Aorta (tissue), 5 donors: Measurements from ENCODE around the gene MAPK8IP1. TPM values are rescaled to one million over a fixed set of nuclear protein-coding genes. Genes with fewer than 3 reads are reported as not detected.

Experiments
- ATAC-seq: fragments of 200-7000 bp; cut with Tn5 transposase; one replicate; pipeline ENCODE4 v1.9.1; 2022; ENCODE audit warnings: moderate library complexity; ENCODE audit not compliant: low FRiP score
- DNase-seq, 2 donors: peaks; one replicate each; pipeline ENCODE4 v3.0.0-alpha.2; 2020
- H3K27ac ChIP-seq, 2 donors: one replicate each; pipeline ENCODE4 v1.5.1; 2013; ENCODE audit warnings: low read length in 2 of 2, mild to moderate bottlenecking in 2 of 2, moderate library complexity in 2 of 2, control low read depth in 1 of 2, inconsistent platforms in 1 of 2, low read depth in 1 of 2
- H3K27me3 ChIP-seq, 2 donors: one replicate each; pipeline ENCODE4 v1.6.1; 2013; ENCODE audit warnings: control low read depth in 1 of 2, low read length in 1 of 2, mild to moderate bottlenecking in 1 of 2, moderate library complexity in 1 of 2; ENCODE audit not compliant: insufficient read depth in 2 of 2, control insufficient read depth in 1 of 2
- H3K36me3 ChIP-seq, 2 donors: one replicate each; pipeline ENCODE4 v1.6.1; 2013; ENCODE audit warnings: control low read depth in 1 of 2, low read length in 1 of 2, mild to moderate bottlenecking in 1 of 2; ENCODE audit not compliant: insufficient read depth in 2 of 2, control insufficient read depth in 1 of 2
- H3K4me1 ChIP-seq, 2 donors: one replicate each; pipeline ENCODE4 v1.6.1; 2013; ENCODE audit warnings: low read length in 2 of 2, control low read depth in 1 of 2, mild to moderate bottlenecking in 1 of 2, moderate library complexity in 1 of 2; ENCODE audit not compliant: insufficient read depth in 2 of 2, control insufficient read depth in 1 of 2
- H3K4me3 ChIP-seq, 2 donors: one replicate each; pipeline ENCODE4 v1.5.1; 2013; ENCODE audit warnings: low read length in 2 of 2, control low read depth in 1 of 2, mild to moderate bottlenecking in 1 of 2
- H3K9me3 ChIP-seq: one replicate; pipeline ENCODE4 v1.6.1; 2013; ENCODE audit warnings: mild to moderate bottlenecking, low read length; ENCODE audit not compliant: control insufficient read depth
- WGBS, 2 donors: extraction: QIAGEN DNeasy Blood & Tissue Kit; methylation state at CpG; one replicate each; pipeline ENCODE4 v1.1.7; 2013; 5-methylcytosine and 5-hydroxymethylcytosine counted together
- intact Hi-C, 2 donors: fragments of 100-400 bp; cut with DNase I; formaldehyde crosslinking; loops; one replicate each; pipeline versions ENCODE4 v1.14.2 to v1.15.0; 2022
- polyA plus RNA-seq, 2 donors: library from polyadenylated mRNA; stranded (reverse); fragments of 200-250 nt; gene quantifications; one replicate each; pipeline ENCODE4 v1.2.3, GENCODE V29; 2013
- total RNA-seq, 2 donors: library from RNA; stranded (reverse); fragmentation: NEBNext Ultra II Directional; extraction: Animal tissue kit (Norgen Biotek cat#: 25700); gene quantifications; one replicate each; pipeline ENCODE4 v1.2.1, GENCODE V29; 2021
- donor health status: healthy with polysubstance abuse.
- donor health status: Bipolar disorder and iron deficiency.
- donor health status: DM: no; HTN: no; CAD: no.
- donor health status: DM: no; HTN: no; CAD: no.
- donor health status: DM: yes; HTN: yes; CAD: no.

The MAPK8IP1 gene
- total and polyA plus RNA-seq, 4 donors, result 1.6 to 7.8 (median 6.0) TPM

DNA sequence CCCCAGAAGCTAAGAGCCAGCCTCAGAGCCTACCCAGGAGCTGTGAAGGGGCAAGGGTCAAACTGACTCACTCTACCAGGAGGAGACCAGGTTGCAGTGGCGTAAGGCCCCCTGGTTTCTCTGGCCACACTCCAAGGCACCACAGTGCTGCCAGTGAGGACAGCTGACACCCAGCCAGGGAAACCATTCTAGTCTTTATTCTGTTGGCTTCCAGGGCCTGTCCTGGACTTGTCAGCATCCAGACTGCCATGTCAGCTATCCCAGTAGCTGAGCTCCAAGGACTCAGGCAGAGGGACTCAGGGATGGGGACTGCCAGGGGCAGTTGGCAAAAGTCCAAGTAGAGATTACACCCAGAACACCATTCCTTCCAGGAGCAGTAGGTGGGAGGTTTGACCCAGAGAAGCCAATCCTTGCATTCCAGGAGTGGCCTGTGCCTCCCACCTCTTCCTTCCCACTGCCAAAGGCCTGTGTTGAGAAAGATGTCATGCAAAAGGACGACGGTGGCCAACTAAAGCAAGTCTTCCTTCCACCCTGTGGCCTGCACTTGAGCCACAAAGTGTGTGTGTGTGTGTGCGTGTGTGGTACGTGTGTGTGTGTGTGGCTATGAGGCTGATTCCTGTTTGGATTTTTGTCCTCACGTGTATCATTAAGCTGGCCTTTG, 3.6 kb upstream of the MAPK8IP1 start:
- WGBS, 2 donors, result 74 to 77% methylated on average over 6 of the region's 6 CpGs
- H3K36me3 ChIP-seq, result peaks cover 0 to 7% of the 10 kb centered on the region in 2 donors
- H3K4me1 ChIP-seq, result peaks cover 0 to 2% of the 10 kb centered on the region in 2 donors
- no peaks in the 10 kb centered on the region for H3K27me3 ChIP-seq
- no peak overlapping the region for H3K4me3 ChIP-seq
- ATAC-seq (no peak), DNase-seq (no peak)
- no peaks in the 10 kb centered on the region for H3K9me3 ChIP-seq
- intact Hi-C loops, result no loop called here
- no peak overlapping the region for H3K27ac ChIP-seq

DNA sequence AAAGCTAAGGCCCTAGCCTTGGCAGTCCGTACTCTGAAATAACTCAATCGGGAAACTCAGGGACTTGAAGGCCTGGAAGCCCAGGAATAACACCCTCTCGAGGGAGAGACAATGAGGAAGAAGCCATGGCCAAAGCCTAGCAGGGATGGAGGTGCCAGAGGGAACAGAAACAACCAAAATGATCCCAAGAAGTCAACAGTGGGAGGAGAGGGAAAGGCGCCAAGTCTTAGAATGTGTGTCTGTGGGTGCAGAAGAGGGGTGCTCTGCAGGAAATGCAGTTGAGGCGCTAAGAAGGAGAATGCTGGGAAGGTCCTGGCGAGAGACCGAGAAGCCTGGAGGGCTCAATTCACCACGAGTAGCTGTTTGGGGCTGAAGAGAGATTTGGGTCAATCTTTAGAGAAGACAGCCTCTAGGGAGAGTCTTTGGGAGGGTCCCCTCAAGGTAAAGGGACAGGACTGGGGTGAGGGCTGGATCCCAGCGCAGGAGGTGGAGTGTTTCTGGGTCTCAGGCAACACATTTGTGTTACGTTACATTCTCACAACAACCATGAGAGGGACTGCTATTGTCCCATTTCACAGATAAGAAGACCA, 760 bp upstream of the MAPK8IP1 start:
- Histone ChIP-seq H3K4me1 (peaks cover 0 to 2% of the 10 kb centered on the region in 2 donors), H3K36me3 (no peaks in the 10 kb centered on the region), H3K4me3 (no peak overlapping the region), H3K27me3 (no peaks in the 10 kb centered on the region), H3K27ac (no peak overlapping the region), H3K9me3 (no peaks in the 10 kb centered on the region)
- 84 to 85% methylated on average over 10 of the region's 10 CpGs for WGBS, 2 donors
- intact Hi-C loops, result no loop called here
- ATAC-seq, result no peak
- DNase-seq, result no peak

DNA sequence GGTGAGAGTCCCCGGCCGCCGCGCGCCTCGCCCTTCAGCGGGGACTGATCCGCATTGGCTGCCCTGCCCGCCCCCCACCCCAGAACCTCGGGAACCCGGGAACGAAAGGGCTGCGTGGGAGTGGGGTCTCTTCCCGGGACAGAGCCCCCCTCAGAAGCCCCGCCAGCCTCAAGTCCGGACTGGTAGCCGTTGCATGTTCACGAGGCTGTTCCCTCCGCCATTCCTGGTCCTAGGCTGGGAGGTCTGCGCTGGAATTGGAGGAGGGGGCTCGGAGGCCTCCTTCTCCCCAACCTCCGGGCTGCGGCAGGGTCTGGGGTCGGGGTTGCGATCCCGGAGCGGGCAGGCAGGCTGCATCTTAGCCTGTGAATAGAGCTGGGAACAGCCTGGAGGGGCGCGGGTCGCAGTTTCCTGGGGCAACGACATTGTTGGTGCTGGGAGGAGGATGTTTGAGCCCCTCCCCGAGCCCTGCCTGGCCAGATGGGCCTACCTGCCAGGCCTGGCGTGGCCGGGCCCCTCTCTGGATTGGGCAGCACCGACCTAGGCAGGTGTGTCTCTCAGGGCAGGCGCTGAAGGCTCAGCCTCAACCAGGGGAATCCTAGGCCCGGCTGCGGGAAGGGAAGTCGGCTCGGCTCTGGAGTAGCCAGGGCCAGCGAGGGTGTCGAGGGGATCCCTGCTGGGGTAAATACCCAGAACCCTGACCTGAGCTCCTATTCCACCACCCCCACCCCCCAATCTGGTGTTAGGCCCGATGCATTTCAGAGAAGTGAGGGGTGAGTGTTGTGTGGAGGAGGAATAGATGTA, 670 bp downstream of the MAPK8IP1 start:
- 17 to 18% methylated on average over 38 to 43 of the region's 43 CpGs for WGBS, 2 donors
- Histone ChIP-seq H3K9me3 (no peaks in the 10 kb centered on the region), H3K4me3 (peak overlapping the region in 1 of 2 donors; percentile 38), H3K36me3 (no peaks in the 10 kb centered on the region), H3K27me3 (no peaks in the 10 kb centered on the region), H3K4me1 (peaks cover 0 to 2% of the 10 kb centered on the region in 2 donors), H3K27ac (no peak overlapping the region)
- ATAC-seq, result no peak
- intact Hi-C loops, result no loop called here
- DNase-seq, result no peak

DNA sequence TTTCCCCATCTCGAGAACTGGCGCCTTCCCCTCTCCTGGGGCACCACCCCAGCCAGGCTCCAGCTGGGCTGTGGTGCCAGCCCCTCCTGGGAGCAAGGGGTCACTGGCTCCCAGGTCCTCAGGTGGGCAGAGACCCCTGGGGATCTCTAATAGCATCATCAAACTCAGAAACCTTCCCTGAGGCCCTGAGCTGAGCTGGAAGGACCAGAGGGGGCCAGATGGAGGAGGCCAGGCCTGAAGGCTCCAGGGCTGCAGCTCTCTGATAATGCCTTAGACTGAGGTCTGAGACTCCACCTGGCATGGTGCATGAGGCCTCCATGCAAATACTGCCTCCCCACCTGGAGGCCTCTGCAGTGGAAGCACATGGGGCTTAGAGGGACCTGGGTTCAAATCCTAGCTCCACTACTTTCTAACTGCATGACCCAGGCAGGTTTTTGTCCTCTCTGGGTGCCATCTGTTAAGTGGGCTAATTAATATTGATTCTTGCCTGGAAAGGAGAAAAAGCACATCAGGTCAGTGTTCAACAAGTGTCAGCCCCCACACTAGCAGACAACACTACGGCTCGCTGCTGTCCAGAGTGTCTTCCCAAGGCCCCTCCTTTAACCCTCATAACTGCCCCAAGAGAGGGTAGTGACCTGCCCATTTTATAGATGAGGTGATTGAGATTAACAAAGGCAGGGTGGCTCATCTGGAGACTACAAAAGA, 1.5 kb downstream of the MAPK8IP1 start:
- intact Hi-C loops, result no loop called here
- Histone ChIP-seq H3K9me3 (no peaks in the 10 kb centered on the region), H3K36me3 (no peaks in the 10 kb centered on the region), H3K4me1 (peaks cover 0 to 2% of the 10 kb centered on the region in 2 donors), H3K27ac (no peak overlapping the region), H3K27me3 (no peaks in the 10 kb centered on the region), H3K4me3 (no peak overlapping the region)
- 91 to 97% methylated on average over 4 of the region's 4 CpGs for WGBS, 2 donors
- no peak for DNase-seq
- ATAC-seq, result no peak

DNA sequence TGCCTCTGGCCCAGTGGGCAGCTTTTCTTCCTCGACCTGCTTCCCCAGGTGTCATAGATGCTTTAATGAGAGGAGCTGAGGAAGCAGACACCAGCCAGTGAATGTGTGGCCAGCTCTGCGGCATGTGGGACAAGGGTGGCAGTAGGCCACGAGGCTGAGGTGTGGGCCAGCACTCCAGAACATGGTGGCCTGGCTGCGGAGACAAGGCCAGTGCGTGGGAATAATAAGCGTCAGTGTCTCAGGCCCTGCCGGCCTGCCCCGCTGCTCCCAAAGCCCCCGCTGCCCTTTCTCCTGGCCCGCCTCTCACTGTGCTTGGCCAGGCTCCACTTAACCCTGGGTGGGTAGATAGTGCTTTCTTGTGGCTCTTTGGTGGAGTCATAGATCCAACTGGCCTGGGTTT, 2.1 kb downstream of the MAPK8IP1 start:
- Histone ChIP-seq H3K4me3 (no peak overlapping the region), H3K27ac (no peak overlapping the region), H3K9me3 (no peaks in the 10 kb centered on the region), H3K36me3 (no peaks in the 10 kb centered on the region), H3K27me3 (no peaks in the 10 kb centered on the region), H3K4me1 (peaks cover 0 to 2% of the 10 kb centered on the region in 2 donors)
- 93 to 95% methylated on average over 10 of the region's 10 CpGs for WGBS, 2 donors
- DNase-seq (no peak), ATAC-seq (no peak)
- intact Hi-C loops, result no loop called here

DNA sequence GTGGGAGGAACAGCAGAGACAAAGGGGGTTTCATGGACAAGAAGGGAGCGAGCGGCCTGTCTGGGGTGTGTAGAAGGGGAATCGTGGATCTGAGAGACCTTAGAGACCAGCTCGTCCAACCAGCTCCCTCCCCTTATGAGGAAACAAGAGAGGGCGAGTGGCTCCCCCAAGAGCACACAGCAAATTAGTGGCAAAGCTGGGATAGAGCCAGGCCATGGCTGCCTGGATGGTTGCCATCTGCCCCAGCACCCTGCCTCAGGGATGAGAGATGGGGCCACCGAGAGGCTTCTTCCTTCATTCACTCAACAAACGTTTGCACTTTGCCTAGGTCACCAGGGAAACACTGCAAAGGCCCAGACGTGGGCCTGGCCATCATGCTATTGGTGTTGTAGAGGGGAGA, 4.1 kb downstream of the MAPK8IP1 start:
- intact Hi-C loops, result no loop called here
- Histone ChIP-seq H3K4me1 (peaks cover 0 to 2% of the 10 kb centered on the region in 2 donors), H3K36me3 (no peaks in the 10 kb centered on the region), H3K27ac (no peak overlapping the region), H3K27me3 (no peaks in the 10 kb centered on the region), H3K9me3 (no peaks in the 10 kb centered on the region), H3K4me3 (no peak overlapping the region)
- no peak for DNase-seq
- WGBS, 2 donors, result 89 to 90% methylated on average over 8 of the region's 8 CpGs
- ATAC-seq, result no peak

DNA sequence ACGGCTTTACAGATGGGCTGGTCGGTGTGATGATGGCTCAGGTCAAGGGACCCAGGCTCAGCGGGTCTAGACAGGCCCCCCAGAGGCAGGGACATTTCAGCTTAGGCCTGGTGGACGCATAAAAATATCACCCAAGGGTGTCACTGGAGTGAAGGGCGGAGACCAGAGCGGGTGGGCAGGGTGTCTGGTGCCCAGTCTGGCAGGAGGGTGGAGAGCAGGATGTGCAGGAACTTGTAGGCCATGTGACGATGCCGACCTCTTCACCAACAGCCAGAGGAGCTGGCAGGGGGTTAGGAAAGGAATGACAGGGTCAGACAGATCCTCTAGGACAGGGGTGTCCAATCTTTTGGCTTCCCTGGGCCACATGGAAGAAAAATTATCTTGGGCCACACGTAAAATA, 4.5 kb downstream of the MAPK8IP1 start:
- no peaks in the 10 kb centered on the region for H3K36me3 ChIP-seq
- DNase-seq (no peak), ATAC-seq (no peak)
- H3K27me3 ChIP-seq, result no peaks in the 10 kb centered on the region
- no peaks in the 10 kb centered on the region for H3K9me3 ChIP-seq
- no peak overlapping the region for H3K4me3 ChIP-seq
- H3K4me1 ChIP-seq, result peaks cover 0 to 2% of the 10 kb centered on the region in 2 donors
- 90 to 91% methylated on average over 9 of the region's 9 CpGs for WGBS, 2 donors
- no peak overlapping the region for H3K27ac ChIP-seq
- intact Hi-C loops, result no loop called here

DNA sequence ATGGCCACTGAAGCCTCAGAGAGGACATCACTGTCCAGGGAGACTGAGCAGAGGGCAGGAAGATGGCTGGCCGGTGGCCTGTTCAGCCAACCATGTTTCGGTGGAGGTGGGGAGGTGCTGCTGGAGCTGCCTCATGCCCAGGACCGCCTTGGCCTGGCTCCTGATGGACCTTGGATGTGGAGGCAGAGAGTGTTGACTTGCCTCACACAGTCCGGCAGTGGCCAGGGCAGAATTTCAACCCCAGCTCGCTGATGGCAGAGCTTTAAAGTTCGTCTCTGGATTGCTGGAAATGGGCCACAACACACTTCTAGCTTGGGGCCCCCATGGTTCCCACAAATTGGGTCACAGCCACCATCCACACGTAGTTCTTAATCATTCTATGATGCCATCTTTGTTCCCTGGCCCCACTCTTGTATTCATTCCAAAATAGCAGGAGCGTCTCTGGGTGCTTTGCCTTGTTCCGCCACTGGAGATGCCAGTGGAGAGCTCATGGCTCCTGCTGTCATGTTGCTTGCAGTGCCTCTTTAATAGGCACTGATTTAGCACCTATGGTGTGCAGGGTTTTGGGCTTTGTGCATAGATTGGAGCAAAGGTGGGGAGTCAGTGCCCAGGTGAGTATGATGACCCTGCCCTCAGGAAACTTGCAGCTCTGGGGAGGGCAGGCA, 5.6 kb downstream of the MAPK8IP1 start:
- intact Hi-C loops, result no loop called here
- WGBS, 2 donors, result 72 to 75% methylated on average over 9 of the region's 9 CpGs
- H3K4me1 ChIP-seq, result no peaks in the 10 kb centered on the region
- H3K4me3 ChIP-seq, result no peak overlapping the region
- no peaks in the 10 kb centered on the region for H3K27me3 ChIP-seq
- H3K27ac ChIP-seq, result no peak overlapping the region
- no peaks in the 10 kb centered on the region for H3K36me3 ChIP-seq
- ATAC-seq, result no peak
- no peak for DNase-seq
- H3K9me3 ChIP-seq, result no peaks in the 10 kb centered on the region
